PC-3 (cell line): ENCODE measurements around the gene C1orf198. TPM values are rescaled to one million over a fixed set of nuclear protein-coding genes. Genes with fewer than 3 reads are reported as not detected.
A peak's percentile ranks its signal among the peaks of the same experiment; 100 is the strongest.

ENCODE experiments used
- ATAC-seq: fragments of 200-7000 bp; cut with Tn5 transposase; 2 replicates; pipeline ENCODE4 v1.9.1; 2020; ENCODE audit warnings: mild to moderate bottlenecking, moderate library complexity
- BruUV-seq: library from RNA; stranded (reverse); fragments of 400-500 nt; replicated peaks from 2 replicates; lab custom pipeline; 2021; lab: Mats Ljungman, UMichigan
- CTCF ChIA-PET: fragments of 300-600 bp; sonication (Branson Sonifier 250); formaldehyde crosslinking; loops from one replicate; lab custom pipeline; 2022; ENCODE audit warnings: antibody characterized with exemption; lab: Charles Lee
- POLR2A ChIA-PET: fragments of 300-600 bp; sonication (Branson Sonifier 250); formaldehyde crosslinking; loops from one replicate; lab custom pipeline; 2022; ENCODE audit warnings: antibody characterized with exemption; ENCODE audit not compliant: unreplicated experiment; lab: Charles Lee
- DNase-seq: peaks from one replicate; pipeline ENCODE4 v3.0.0-alpha.2; 2015
- H2AFZ ChIP-seq: fragments of 300-600 bp; sonication (generic); 2 replicates; pipeline ENCODE4 v1.6.0; 2016; ENCODE audit warnings: antibody characterized with exemption, low read length
- H3F3A ChIP-seq: fragments of 300-600 bp; sonication (generic); one replicate; pipeline ENCODE4 v1.6.0; 2017; ENCODE audit warnings: antibody characterized with exemption, low read length, control low read depth, mild to moderate bottlenecking; ENCODE audit not compliant: unreplicated experiment
- H3K27ac ChIP-seq: fragments of 300-600 bp; sonication (generic); 2 replicates; pipeline ENCODE4 v1.5.1; 2016; ENCODE audit warnings: mild to moderate bottlenecking, low read length
- H3K27me3 ChIP-seq: fragments of 300-600 bp; sonication (generic); 2 replicates; pipeline ENCODE4 v1.6.1; 2016; ENCODE audit warnings: low read length, mixed read lengths
- H3K36me3 ChIP-seq: fragments of 300-600 bp; sonication (generic); 2 replicates; pipeline ENCODE4 v1.6.1; 2016; ENCODE audit warnings: low read depth, mixed run types, low read length, mixed read lengths
- H3K4me1 ChIP-seq: fragments of 300-600 bp; sonication (generic); 2 replicates; pipeline ENCODE4 v1.5.1; 2016; ENCODE audit warnings: low read length; ENCODE audit not compliant: insufficient read depth
- H3K4me2 ChIP-seq: fragments of 300-600 bp; sonication (generic); 2 replicates; pipeline ENCODE4 v1.6.0; 2016; ENCODE audit warnings: low read length
- H3K4me3 ChIP-seq: fragments of 300-600 bp; sonication (generic); 2 replicates; pipeline ENCODE4 v1.5.1; 2016; ENCODE audit warnings: mild to moderate bottlenecking, low read length, mixed read lengths
- H3K79me2 ChIP-seq: fragments of 300-600 bp; sonication (generic); 2 replicates; pipeline ENCODE4 v1.6.1; 2017; ENCODE audit warnings: low read length, mixed read lengths
- H3K9ac ChIP-seq: fragments of 300-600 bp; sonication (generic); 2 replicates; pipeline ENCODE4 v1.6.0; 2016; ENCODE audit warnings: mild to moderate bottlenecking, low read length
- H3K9me2 ChIP-seq: fragments of 300-600 bp; sonication (generic); replicated peaks from 2 replicates; pipeline ENCODE4 v1.6.1; 2016; ENCODE audit warnings: mixed run types, low read length, mixed read lengths
- H3K9me3 ChIP-seq: fragments of 300-600 bp; sonication (generic); 2 replicates; pipeline ENCODE4 v1.6.1; 2016; ENCODE audit warnings: low read length, mixed read lengths
- H4K20me1 ChIP-seq: fragments of 300-600 bp; sonication (generic); 2 replicates; pipeline ENCODE4 v1.6.1; 2016; ENCODE audit warnings: low read length, mixed read lengths
- EZH2 ChIP-seq: fragments of 300-600 bp; sonication (generic); IDR thresholded peaks from one replicate; pipeline ENCODE4 v1.6.1; 2017; ENCODE audit warnings: antibody characterized with exemption, mild to moderate bottlenecking, low read length; ENCODE audit not compliant: unreplicated experiment
- EZH2phosphoT487 ChIP-seq: fragments of 300-600 bp; sonication (generic); IDR thresholded peaks from 2 replicates; pipeline ENCODE4 v1.6.1; 2018; ENCODE audit warnings: mild to moderate bottlenecking, antibody characterized with exemption, low read length, borderline replicate concordance
- intact Hi-C: fragments of 100-400 bp; cut with micrococcal nuclease; formaldehyde crosslinking; loops from 2 replicates; pipeline ENCODE4 v1.9.0; 2023
- total RNA-seq: library from RNA; depleted of rRNA; stranded (reverse); fragments of >200 nt; gene quantifications from 2 replicates; pipeline ENCODE4 v1.2.3, GENCODE V29; 2014
- TF ChIP-seq, protein P1 (sequence below): fragments of 300-600 bp; sonication (generic); conservative IDR thresholded peaks from 2 replicates; pipeline ENCODE4 v1.5.1; 2017; ENCODE audit warnings: antibody characterized with exemption, low read depth, mild to moderate bottlenecking, low read length

C1orf198 gene
- total RNA-seq, 1 experiment from 2014 or later: 24.8 TPM

DNA sequence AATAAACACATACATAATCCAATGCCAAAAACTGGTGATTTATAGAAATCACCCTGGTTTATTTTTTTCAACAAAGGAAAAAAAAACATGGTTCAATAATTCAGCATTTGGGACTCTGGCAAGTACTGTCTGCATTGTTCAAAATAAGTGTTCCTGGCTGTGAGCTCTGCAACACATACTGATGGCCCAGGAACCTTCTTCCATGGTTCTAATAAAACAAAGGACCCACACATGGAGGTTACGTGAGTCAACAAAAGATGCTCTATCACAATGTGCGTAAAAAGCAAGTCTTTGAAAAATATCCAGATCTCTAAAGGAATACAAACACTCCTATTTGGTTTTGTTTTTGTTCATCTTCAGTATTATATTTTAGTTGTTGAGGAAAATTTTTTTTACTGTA is 37.9 kb upstream of the C1orf198 start:
- Histone ChIP-seq H3K79me2 (no peaks in the 10 kb centered on the region), H3K4me1 (no peaks in the 10 kb centered on the region), H3K9me2 (no peaks in the 10 kb centered on the region), H3K4me3 (no peak overlapping the region), H3K9me3 (no peaks in the 10 kb centered on the region), H3K4me2 (no peak overlapping the region), H2AFZ (no peak overlapping the region), H3K9ac (no peak overlapping the region), H3F3A (no peaks in the 10 kb centered on the region), H3K36me3 (peaks cover 8% of the 10 kb centered on the region), H4K20me1 (no peaks in the 10 kb centered on the region), H3K27ac (no peak overlapping the region), H3K27me3 (no peaks in the 10 kb centered on the region)
- no peak for DNase-seq
- TF ChIP-seq, protein P1, sequence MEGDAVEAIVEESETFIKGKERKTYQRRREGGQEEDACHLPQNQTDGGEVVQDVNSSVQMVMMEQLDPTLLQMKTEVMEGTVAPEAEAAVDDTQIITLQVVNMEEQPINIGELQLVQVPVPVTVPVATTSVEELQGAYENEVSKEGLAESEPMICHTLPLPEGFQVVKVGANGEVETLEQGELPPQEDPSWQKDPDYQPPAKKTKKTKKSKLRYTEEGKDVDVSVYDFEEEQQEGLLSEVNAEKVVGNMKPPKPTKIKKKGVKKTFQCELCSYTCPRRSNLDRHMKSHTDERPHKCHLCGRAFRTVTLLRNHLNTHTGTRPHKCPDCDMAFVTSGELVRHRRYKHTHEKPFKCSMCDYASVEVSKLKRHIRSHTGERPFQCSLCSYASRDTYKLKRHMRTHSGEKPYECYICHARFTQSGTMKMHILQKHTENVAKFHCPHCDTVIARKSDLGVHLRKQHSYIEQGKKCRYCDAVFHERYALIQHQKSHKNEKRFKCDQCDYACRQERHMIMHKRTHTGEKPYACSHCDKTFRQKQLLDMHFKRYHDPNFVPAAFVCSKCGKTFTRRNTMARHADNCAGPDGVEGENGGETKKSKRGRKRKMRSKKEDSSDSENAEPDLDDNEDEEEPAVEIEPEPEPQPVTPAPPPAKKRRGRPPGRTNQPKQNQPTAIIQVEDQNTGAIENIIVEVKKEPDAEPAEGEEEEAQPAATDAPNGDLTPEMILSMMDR: no peak
- no peak for TF ChIP-seq EZH2
- no peak for TF ChIP-seq EZH2phosphoT487
- ChIA-PET POLR2A (no interaction called here), CTCF (no interaction called here)
- intact Hi-C loops: no loop called here
- ATAC-seq: peak; percentile 31; the same call in 1 of the 2 replicates
- no TSS peak for BruUV-seq

DNA sequence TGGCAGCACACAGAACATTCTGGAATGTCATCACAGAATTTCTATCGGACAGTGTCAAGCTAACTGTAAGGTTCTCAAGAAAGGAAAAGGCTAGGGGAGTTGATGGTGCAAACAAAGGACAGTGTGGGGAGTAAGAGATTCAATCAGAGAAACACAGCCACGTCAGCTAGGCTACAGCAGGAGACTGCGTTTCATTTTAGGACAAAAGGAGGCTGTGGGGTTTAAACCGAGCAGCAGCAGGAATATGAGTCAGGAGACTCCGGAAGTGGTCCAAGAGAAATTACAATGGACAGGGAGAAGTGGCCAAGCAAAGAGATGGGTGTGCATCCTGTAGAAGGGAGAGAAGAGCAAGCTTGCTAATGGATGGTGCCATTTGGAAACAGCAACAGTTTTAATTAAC is 37.4 kb upstream of the C1orf198 start:
- Histone ChIP-seq H3K27ac (no peak overlapping the region), H3F3A (no peaks in the 10 kb centered on the region), H3K4me1 (no peaks in the 10 kb centered on the region), H3K79me2 (no peaks in the 10 kb centered on the region), H3K27me3 (no peaks in the 10 kb centered on the region), H3K9me3 (no peaks in the 10 kb centered on the region), H3K4me3 (no peak overlapping the region), H3K9ac (no peak overlapping the region), H3K9me2 (no peaks in the 10 kb centered on the region), H3K36me3 (peaks cover 8% of the 10 kb centered on the region), H4K20me1 (no peaks in the 10 kb centered on the region), H3K4me2 (no peak overlapping the region), H2AFZ (no peak overlapping the region)
- POLR2A ChIA-PET: no interaction called here
- TF ChIP-seq EZH2 (no peak), EZH2phosphoT487 (no peak)
- TF ChIP-seq, protein P1: no peak
- DNase-seq (no peak), ATAC-seq (no peak)
- CTCF ChIA-PET: no interaction called here
- no TSS peak for BruUV-seq
- intact Hi-C loops: no loop called here

DNA sequence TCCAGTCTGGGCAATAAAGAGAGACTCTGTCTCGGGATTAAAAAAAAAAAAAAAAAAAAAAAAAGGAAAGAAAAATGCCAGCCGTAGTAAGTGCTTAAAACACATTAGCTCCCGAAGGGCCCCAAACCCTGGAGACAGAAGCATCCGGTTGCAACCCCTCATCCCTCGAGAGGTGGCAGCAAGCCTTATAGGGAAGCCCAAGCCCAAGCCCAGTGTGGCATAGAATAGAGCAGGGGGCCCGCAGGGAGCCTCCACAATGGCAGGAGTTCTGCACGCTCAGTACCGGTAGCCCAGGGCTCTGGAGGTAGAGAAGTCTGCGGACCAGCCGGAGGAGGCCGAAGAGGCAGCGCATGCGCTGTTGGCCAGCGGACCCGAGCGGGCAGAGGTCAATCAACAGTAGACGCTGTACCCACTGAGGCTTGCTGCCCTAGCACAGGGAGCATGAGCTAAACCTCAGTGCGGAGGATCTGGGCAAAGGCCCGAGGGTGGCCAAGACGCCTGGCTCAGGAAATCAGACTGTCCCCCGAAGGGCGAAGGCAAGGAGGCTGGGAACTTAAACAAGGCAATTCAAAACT is 34.1 kb upstream of the C1orf198 start:
- Histone ChIP-seq H4K20me1 (no peaks in the 10 kb centered on the region), H3K9ac (no peak overlapping the region), H3K27ac (no peak overlapping the region), H3K4me2 (no peak overlapping the region), H3F3A (no peaks in the 10 kb centered on the region), H3K79me2 (no peaks in the 10 kb centered on the region), H3K36me3 (no peaks in the 10 kb centered on the region), H3K27me3 (no peaks in the 10 kb centered on the region), H3K9me3 (no peaks in the 10 kb centered on the region), H3K4me3 (no peak overlapping the region), H3K9me2 (no peaks in the 10 kb centered on the region), H3K4me1 (no peaks in the 10 kb centered on the region), H2AFZ (no peak overlapping the region)
- DNase-seq: no peak
- ChIA-PET POLR2A (no interaction called here), CTCF (no interaction called here)
- intact Hi-C loops: no loop called here
- BruUV-seq: no TSS peak
- no peak for ATAC-seq
- TF ChIP-seq, protein P1: no peak
- TF ChIP-seq EZH2phosphoT487: no peak
- no peak for TF ChIP-seq EZH2
